Cardiac ventricle fibroblast (primary cell): ENCODE data around the gene SPECC1L. TPM values are rescaled to one million over a fixed set of nuclear protein-coding genes. Genes with fewer than 3 reads are reported as not detected.

Source experiments
- total RNA-seq: library from RNA; depleted of rRNA; stranded (reverse); fragments of >200 nt; gene quantifications from 2 replicates; pipeline ENCODE4 v1.2.3, GENCODE V29; 2015

The SPECC1L gene, protein sequence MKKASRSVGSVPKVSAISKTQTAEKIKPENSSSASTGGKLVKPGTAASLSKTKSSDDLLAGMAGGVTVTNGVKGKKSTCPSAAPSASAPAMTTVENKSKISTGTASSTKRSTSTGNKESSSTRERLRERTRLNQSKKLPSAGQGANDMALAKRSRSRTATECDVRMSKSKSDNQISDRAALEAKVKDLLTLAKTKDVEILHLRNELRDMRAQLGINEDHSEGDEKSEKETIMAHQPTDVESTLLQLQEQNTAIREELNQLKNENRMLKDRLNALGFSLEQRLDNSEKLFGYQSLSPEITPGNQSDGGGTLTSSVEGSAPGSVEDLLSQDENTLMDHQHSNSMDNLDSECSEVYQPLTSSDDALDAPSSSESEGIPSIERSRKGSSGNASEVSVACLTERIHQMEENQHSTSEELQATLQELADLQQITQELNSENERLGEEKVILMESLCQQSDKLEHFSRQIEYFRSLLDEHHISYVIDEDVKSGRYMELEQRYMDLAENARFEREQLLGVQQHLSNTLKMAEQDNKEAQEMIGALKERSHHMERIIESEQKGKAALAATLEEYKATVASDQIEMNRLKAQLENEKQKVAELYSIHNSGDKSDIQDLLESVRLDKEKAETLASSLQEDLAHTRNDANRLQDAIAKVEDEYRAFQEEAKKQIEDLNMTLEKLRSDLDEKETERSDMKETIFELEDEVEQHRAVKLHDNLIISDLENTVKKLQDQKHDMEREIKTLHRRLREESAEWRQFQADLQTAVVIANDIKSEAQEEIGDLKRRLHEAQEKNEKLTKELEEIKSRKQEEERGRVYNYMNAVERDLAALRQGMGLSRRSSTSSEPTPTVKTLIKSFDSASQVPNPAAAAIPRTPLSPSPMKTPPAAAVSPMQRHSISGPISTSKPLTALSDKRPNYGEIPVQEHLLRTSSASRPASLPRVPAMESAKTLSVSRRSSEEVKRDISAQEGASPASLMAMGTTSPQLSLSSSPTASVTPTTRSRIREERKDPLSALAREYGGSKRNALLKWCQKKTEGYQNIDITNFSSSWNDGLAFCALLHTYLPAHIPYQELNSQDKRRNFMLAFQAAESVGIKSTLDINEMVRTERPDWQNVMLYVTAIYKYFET
- total RNA-seq = 30.9 and 34.4 TPM in 2 replicates

DNA sequence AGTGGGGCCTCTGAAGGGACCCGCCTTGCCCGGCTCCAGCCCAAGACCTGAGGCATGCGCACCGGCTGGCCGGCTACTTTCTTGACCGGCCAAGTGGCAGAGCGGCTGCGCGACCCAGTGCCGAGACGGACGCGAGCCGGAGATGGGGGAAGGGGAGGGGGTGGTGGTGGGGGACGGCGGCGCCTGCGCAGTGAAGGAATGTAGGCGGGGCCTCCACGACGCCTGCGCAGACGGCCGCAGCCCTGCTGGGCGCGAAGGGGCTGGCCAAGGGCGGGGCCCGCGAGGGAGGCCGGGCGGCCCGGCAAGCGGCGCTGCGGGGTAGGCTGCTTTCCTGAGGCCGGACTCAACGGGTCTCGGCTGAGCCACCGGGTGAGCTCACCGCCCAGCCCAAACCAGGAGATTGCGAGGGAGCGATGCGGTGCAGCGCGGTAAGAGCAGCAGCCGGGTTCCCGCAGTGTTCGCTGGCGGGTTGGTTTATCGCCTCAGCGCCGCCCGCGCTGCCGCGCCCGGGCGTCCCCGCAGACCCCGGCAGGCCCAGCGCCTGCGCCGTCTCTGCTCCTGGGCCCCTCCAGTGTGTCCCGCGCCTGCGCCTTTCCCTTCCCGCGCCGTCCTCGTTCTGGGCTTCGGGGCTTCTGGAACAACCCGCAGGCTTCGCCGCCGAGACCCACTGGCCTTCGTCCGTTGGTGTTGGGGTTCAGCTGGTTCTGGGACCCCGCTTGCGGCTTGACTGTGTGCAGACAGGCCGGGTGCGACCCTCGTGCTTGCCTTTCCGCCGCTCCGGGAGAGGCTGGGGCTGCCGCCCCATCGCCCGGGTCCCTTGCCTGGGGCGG, at the start of gene SPECC1L:
Gene SPECC1L (plus strand): TSS at position 276 of the 830 bp plus-strand sequence. CDS start 31,401 bp downstream, outside the sequence.

DNA sequence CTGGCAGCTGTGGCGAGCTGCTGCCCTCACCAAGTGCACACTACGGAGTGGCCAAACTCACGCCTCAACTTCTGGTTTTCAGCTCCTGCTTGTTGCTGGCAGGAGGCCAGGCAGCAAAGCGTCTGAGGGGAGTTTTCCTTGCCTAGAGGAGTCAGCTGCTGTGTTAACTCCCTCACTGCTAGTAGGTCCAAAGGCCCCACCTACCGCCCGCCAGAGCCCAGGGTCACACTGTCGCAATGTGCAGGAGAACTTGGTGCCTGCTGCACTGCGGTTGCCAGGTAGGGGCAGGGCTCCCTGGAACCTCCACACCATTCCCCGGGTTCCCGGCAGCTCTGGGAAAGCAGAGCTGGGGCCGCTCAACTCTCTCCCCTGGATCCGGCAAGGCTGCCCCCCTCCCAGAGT, 25.6 kb upstream of the SPECC1L start, which contains the start of gene GGT5:
Gene GGT5 (minus strand): TSS at position 53 of the 402 bp plus-strand sequence. CDS start 357 bp downstream, outside the sequence.

DNA sequence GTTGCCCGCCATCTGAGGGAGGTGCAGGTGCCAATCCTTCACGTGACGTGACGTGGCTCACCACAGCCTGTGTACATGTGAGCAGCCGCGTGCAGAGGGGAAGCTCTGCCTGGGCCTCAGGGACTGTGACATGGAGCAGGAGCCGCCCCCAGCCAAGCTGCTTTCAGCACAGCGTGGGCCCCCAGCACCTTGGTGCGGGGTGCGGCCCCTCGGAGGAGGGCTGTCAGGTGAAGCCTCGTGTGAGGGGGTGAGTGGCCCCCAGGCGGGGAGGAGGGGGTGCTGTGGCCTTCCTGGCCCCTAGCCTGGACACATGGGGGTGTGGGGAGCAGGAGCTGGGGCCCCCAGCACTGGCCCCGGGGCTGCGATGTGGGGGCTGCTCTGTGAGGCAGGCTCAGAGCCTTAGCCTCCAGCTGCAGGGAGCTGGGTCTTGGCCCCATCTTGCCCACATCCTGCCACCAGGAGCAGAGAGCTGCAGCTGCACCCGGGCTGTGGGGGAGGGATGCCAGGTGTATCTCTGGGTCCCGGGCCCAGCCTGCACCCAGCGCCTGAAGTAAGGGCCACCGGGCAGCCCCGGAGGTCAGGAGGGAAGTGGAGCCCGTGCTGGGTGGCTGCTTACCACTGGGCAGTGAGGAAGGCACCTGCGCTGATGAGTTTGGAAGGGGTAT, 157.0 kb downstream of the SPECC1L start, which contains the start of gene ADORA2A:
Gene ADORA2A (plus strand): TSS at position 100 of the 665 bp plus-strand sequence. CDS start 5,806 bp downstream, outside the sequence.

Other genes starting within 250 kb of the SPECC1L start
- gene SUSD2, start 89.3 kb upstream of the SPECC1L start, total RNA-seq = 43.9 and 50.7 TPM in 2 replicates
- 216 and 255 TPM in 2 replicates for gene GGT5, start 25.7 kb upstream of the SPECC1L start, total RNA-seq
- gene ADORA2A, start 156.8 kb downstream of the SPECC1L start, total RNA-seq = 0.44 and 0.88 TPM in 2 replicates
- not detected in 2 replicates for gene UPB1, start 224.5 kb downstream of the SPECC1L start, total RNA-seq